NCI-H1048 (cell line): ENCODE measurements around the gene CPEB2.

Experiments used
- DNase-seq: peaks from one replicate; lab custom pipeline; 2025; lab: John Stamatoyannopoulos, UW

Gene CPEB2

DNA sequence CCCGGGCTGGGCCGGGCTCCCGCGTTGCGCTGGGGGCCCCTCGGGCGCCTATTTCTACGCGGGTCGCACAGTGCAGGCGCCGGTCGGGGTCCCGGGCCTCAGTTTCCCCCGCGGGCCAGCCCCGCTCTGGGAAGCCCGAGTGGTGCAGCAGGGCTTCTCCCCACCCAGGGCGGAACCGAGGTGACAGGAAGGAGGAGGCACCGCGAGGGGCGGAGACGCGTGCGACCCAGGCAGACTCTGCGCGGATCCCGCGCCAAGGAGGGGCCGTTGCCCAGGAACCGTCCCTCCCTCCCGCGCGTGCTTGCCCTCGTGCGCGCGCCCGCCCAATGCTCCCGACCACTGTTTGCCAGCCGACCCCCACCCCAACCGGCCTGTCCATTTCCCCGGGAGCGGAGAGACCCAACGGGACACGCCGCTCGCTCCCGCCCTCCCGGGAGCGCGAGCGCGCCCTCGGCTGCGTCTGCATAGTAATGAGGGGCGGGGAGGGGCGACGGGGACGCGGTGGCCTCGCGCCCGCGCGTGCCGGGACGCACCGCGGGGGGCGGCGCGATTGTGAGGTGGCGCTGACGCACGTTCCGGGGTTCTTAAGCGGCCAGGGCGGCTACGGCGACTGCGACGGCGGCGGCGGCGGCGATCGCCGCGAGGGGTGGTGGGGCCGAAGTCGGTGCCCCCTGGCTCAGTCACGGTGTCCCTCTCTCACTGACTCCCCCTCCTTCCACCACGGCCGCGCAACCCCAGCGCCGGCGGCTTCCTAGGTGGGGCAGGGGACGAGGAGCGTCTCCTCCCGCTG lies at the start of gene CPEB2:
Gene CPEB2, plus strand, starts transcription at position 613 of the 790 bp plus-strand sequence. CDS start 193 bp downstream, outside the sequence.
- DNase-seq: peak; percentile 92

DNA sequence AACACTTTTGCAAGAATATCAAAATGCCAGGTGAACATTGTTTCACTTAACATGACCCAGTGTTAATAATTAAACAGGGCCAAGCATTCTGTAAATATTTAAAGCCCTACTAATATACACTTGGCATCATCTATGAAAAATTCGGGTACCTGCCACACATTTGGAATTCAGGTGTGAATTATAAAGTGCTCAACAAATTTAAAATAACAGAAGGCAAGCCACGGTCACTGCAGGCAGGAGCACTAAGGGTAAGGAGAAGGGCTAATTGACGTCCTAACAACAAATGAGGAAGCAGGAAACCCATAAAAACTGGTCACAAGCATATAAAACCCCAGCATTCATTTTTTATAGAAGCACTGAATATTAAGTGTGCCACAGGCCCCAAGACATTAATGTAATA lies 43.8 kb upstream of the CPEB2 start:
- no peak for DNase-seq

DNA sequence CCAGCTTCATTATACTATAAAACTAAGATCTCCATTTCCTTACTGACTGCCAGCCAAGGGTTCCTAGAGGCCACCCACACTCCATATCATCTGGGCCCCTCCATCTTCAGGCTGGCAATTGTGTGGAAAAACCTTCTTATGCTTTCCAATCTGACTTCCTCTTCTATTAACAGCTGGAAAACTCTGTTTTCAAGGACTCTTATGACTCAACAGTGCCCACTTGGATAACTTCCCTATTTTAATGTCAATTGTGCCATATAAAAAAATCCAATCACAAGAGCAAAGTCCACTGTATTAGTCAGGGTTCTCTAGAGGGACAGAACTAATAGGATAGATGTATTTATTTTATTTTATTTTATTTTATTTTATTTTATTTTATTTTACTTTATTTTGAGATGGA lies 41.0 kb upstream of the CPEB2 start:
- no peak for DNase-seq

DNA sequence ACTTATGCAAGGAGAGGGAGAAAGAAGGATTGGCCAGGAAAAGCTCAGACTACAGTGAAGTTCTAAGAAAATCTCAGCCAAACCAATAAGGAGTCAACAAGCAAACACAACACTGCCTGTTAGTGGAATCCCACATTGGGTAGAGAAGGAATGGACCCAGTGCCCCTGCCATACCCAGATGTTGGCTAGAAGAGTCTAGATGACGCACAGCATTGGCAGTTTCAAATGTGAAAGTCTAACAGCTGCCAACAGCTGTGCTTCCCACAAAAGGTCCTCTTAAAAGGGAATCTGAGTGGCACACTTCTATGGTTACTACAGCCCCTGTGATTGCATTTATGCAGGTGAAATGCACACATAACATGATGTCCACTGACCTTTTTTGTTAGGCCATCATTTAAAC lies 37.2 kb upstream of the CPEB2 start:
- DNase-seq: no peak

DNA sequence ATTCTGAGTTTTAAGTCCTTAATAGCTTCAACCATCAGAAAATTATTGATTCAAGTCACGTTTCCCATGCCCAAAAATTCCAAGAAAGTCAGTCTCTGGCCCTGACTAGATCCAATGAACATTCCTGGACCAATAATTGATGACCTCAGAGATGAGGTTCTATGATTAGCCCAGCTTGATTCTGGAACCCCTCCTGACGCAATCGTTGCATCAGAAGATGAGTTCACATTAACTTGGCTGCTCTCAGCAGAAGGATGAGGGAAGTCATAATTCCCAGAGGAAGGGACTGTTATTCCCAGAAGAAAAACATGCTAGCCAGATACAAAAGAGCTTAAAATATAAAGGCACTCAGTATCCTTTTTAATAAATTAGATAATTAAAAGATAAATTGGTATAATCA lies 34.3 kb upstream of the CPEB2 start:
- no peak for DNase-seq

DNA sequence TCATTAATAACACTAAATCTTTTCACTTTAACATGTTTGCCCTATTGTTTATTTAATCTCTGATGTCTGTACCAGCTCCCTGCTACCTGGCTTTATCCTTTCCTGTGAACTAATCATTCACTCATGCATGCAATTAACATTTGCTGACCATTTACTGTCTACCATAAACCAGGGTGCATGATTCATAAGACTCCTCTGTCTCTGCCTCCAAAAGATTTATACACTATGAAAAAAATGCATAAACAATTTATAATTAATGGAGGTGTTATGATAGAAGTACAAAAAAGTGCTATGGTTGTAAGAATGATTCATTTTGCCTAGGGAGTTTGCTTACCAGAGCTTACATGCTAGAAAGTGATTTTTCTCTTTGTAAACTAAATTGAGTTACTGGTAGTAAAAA lies 24.5 kb upstream of the CPEB2 start:
- no peak for DNase-seq

DNA sequence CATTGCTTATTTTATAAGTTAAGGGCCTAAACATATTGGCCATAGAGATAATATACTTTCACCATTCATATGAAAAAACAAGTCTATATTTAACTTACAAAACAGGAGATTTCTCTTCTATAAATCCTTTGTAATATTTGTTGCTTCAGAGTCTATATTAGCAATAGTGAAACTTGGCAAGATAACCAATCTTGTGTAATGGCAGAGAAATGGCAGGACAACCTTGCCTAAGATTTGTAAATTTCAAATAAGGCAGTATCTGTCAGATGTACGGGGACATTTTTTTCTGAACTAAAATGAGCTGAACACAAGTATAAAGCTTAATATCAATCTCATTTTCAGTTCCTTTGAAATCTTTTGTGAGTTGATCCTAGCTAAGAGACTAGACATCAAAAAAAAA lies 17.8 kb upstream of the CPEB2 start:
- DNase-seq: no peak

DNA sequence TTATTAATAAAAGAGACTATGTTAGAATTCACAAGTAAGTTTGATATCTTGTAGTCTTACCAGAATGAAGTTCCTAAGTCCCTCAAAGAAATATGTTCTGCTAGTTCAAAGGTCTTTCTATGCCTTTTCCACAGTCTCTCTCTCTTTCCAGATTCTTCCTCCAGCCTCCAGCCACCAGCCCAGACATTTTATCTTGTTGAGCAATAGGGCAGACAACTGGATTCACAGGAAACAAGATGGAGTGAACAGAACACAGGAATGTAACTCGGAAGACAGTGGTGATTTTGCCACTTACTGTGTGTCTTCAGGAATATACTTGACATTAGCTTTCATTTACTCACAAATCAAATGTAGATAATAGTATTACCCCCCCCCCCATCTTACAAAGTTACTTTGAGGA lies 17.1 kb upstream of the CPEB2 start:
- no peak for DNase-seq

DNA sequence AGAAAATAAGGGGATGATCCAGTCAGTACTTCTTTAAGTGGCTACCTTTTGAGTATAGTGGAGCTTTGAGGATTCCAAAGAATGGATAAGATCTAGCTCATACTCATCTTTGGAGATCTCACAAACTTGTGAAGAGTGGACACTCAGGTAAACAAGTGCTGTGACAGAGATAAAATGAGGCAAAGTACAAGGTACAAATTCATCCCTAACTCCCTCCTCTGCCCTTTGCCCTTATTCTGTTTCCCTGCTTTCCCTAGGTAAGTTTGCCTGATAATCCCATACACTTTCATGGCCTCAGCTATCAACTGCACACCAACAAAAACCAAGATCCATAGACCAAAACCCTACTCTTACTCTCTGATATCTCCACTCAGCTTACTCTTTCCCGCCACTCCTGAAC lies 16.4 kb upstream of the CPEB2 start:
- DNase-seq: no peak

DNA sequence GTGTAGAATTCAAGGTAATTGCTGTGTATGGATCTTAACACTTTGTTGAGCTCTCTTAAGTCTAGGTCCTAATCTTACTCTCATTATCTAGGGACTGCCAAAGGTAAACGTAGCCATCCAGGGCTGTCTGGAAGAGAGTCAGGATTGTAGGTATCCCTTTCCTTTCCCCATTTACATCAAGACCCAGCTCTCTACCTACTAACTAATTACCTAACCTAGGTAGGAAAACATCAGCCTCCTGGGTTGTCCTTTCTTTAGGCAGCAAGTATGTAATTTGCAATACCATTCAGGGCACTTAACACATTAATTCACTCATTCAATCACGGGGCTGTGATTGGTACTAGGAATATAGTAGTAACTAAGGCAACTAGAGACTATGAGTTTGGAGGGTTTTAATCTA lies 15.2 kb upstream of the CPEB2 start:
- DNase-seq: no peak

DNA sequence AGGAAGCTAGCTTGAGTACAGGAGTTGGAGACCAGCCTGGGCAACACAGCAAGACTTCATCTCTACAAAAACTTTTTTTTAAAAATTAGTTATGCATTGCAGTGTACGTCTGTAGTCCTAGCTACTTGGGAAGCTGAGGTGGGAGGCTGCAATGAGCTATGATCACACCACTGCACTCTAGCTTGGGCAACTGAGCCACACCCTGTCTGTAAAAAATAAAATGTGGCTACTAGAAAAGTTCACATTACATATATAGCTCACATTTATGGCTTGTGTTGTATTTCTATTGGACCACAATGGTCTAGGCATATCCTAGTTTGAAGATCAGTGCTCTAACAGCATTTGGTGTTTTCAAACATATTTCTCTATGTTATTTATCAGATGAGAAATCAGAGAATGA lies 11.8 kb upstream of the CPEB2 start:
- no peak for DNase-seq

- no peak for DNase-seq
These were observed 8.0 kb upstream of the CPEB2 start for GRCh38 chr4:14994242-14994641.

DNA sequence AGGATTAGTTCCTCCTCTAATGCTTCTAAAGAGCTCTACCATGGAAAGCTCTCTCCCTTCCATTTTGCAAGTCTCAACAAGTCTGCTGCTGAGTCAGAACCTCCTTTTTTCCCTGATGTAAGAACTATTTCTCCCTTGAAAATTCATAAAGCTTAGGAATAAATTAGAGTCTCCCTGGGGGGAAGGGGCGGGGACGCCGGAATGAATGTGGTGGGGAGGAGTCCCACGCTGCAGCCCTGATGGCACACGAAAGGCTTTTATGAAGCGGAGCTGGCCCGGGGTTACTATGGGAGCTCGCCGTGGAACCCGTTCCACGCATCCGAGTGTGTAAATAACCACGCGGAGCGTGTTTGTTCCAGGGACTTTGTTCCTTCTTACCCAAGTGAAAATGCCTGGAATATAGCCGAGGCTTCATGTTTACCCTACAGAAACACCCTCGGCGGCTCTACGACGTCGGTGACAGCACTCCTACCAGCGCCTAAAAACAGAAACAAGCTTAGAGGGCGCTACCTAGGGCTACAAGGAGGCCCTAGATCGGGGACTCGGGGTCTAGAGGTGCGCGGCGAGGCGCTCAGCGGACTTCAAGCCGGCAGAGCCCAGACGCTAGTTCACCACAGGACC lies 923 bp upstream of the CPEB2 start:
- DNase-seq: peak; percentile 52

GRCh38 chr4:15002659-15003400 lies 549 bp downstream of the CPEB2 start:
- DNase-seq: no peak

DNA sequence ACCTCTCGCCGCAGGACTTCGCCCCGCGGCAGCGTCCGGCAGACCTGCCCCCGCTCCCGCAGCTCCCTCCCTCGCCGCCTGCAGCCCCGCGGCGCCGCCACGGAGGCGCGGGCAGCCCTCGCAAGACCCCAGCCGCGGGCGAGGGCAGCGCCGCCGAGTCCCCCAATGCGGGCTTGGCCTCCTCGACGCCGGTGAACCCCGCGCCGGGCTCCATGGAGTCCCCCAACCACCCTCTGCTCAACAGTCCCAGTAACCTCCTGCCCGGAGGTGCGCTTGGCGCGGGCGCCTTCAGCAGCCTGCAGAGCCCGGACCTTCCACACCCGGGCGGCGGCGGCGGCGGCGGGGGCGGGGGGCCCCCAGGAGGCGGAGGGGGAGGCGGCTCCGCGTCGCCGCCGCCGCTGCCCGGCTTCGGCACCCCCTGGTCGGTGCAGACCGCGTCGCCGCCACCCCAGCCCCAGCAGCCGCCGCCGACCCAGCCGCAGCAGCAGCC lies 1.2 kb downstream of the CPEB2 start:
- no peak for DNase-seq

GRCh38 chr4:15003891-15004738 lies 1.8 kb downstream of the CPEB2 start:
- no peak for DNase-seq

- DNase-seq: no peak
These were observed 2.5 kb downstream of the CPEB2 start for GRCh38 chr4:15004739-15005301.

GRCh38 chr4:15005474-15006115 lies 3.3 kb downstream of the CPEB2 start:
- no peak for DNase-seq

GRCh38 chr4:15006416-15007024 lies 4.2 kb downstream of the CPEB2 start:
- DNase-seq: no peak

GRCh38 chr4:15007201-15007600 lies 4.9 kb downstream of the CPEB2 start:
- no peak for DNase-seq
